HepG2 (cell line): Measurements from ENCODE around the gene DMGDH. TPM values are rescaled to one million over a fixed set of nuclear protein-coding genes. Genes with fewer than 3 reads are reported as not detected.

Source experiments
- ATAC-seq: fragments of 200-7000 bp; cut with Tn5 transposase; 3 replicates; pipeline ENCODE4 v1.9.1; 2020; ENCODE audit warnings: mild to moderate bottlenecking, moderate library complexity
- BruUV-seq: library from RNA; stranded (reverse); fragments of 400-500 nt; replicated peaks from 2 replicates; lab custom pipeline; 2021; lab: Mats Ljungman, UMichigan
- CTCF ChIA-PET: fragments of 300-600 bp; formaldehyde crosslinking; extraction: SDS; loops from one replicate; lab custom pipeline; 2021; ENCODE audit warnings: low total read pairs, inconsistent platforms, low intra/inter-chr PET ratio; lab: Yijun Ruan, JAX
- POLR2A ChIA-PET: fragments of 350-600 bp; sonication (Branson Sonifier 250); formaldehyde crosslinking; loops from one replicate; lab custom pipeline; 2020; ENCODE audit warnings: antibody characterized with exemption, inconsistent platforms; lab: Yijun Ruan, JAX
- DNase-seq: peaks from one replicate; pipeline ENCODE4 v3.0.0-alpha.2; 2015; ENCODE audit warnings: low spot score
- FAIRE-seq: peaks from 3 replicates; lab custom pipeline; 2011; peaks lifted over from hg19 to GRCh38; lab: Jason Lieb, UNC
- H2AFZ ChIP-seq: one replicate; pipeline ENCODE4 v1.6.1; 2011; ENCODE audit warnings: low read length, inconsistent platforms
- H3K27ac ChIP-seq: fragments of 300-600 bp; 3 replicates; pipeline ENCODE4 v1.8.0; 2011; ENCODE audit warnings: mixed run types, mild to moderate bottlenecking, mixed read lengths, low read length, inconsistent platforms; ENCODE audit not compliant: insufficient read depth; ENCODE audit errors: extremely low read length
- H3K27me3 ChIP-seq, 2 experiments: fragments of 200-600 bp in 1 of 2; 2 replicates in 1 of 2; 3 replicates in 1 of 2; pipeline versions ENCODE4 v1.6.0 to v1.8.0; 2011; ENCODE audit warnings: low read length in 2 of 2, mild to moderate bottlenecking in 2 of 2, moderate library complexity in 2 of 2, inconsistent platforms in 1 of 2; ENCODE audit not compliant: insufficient read depth in 2 of 2, control insufficient read depth in 1 of 2
- H3K36me3 ChIP-seq, 2 experiments: fragments of 200-600 bp in 1 of 2; replicated peaks in 1 of 2; 2 replicates in 1 of 2; 3 replicates in 1 of 2; pipeline versions ENCODE4 v1.5.1 to v1.8.0; 2011; ENCODE audit warnings: low read length in 2 of 2, inconsistent platforms in 1 of 2; ENCODE audit not compliant: insufficient read depth in 2 of 2, control insufficient read depth in 1 of 2
- H3K4me1 ChIP-seq: 2 replicates; pipeline ENCODE4 v1.5.1; 2012; ENCODE audit warnings: low read length, inconsistent platforms; ENCODE audit not compliant: insufficient read depth
- H3K4me2 ChIP-seq: 2 replicates; pipeline ENCODE4 v1.6.0; 2011; ENCODE audit warnings: low read depth, low read length, inconsistent platforms
- H3K4me3 ChIP-seq, 3 experiments: fragments of 200-600 bp in 1 of 3; sonication (generic), shearing (Covaris generic) in 1 of 3; replicated peaks in 1 of 3; 2 replicates each; pipeline ENCODE4 v1.5.1; 2011 to 2016; ENCODE audit warnings: low read length in 3 of 3, inconsistent platforms in 2 of 3, low read depth in 2 of 3, mild to moderate bottlenecking in 2 of 3, control low read depth in 1 of 3, mixed read lengths in 1 of 3; ENCODE audit not compliant: insufficient read depth in 1 of 3
- H3K79me2 ChIP-seq: one replicate; pipeline ENCODE4 v1.6.1; 2011; ENCODE audit warnings: low read length, inconsistent platforms; ENCODE audit not compliant: insufficient read depth
- H3K9ac ChIP-seq: 2 replicates; pipeline ENCODE4 v1.6.0; 2011; ENCODE audit warnings: mild to moderate bottlenecking, low read depth, low read length, inconsistent platforms; ENCODE audit not compliant: insufficient read depth
- H3K9me3 ChIP-seq: 2 replicates; pipeline ENCODE4 v1.5.1; 2012; ENCODE audit warnings: mild to moderate bottlenecking, low read length
- H4K20me1 ChIP-seq: 2 replicates; pipeline ENCODE4 v1.6.0; 2011; ENCODE audit warnings: inconsistent platforms, mild to moderate bottlenecking, low read length, moderate library complexity; ENCODE audit not compliant: insufficient read depth
- ATF4 ChIP-seq, 2 experiments: fragments of 450-650 bp in 1 of 2; sonication (generic) in 1 of 2; formaldehyde crosslinking; IDR thresholded peaks; 2 replicates each; pipeline versions ENCODE4 v1.5.0 to v1.8.0; 2020 to 2022; ENCODE audit warnings: mild to moderate bottlenecking in 1 of 2, missing genetic modification reagents in 1 of 2
- CAMTA2 ChIP-seq: sonication (generic); formaldehyde crosslinking; IDR thresholded peaks from 2 replicates; pipeline ENCODE4 v1.4.0; 2020; ENCODE audit warnings: mild to moderate bottlenecking, missing genetic modification reagents, borderline replicate concordance
- FOXP1 ChIP-seq, 2 experiments: fragments of 450-650 bp in 1 of 2; IDR thresholded peaks; 2 replicates each; pipeline ENCODE4 v1.6.1; 2017 to 2018; ENCODE audit warnings: antibody characterized with exemption in 1 of 2
- FOXP4 ChIP-seq: sonication (generic); formaldehyde crosslinking; IDR thresholded peaks from 2 replicates; pipeline ENCODE4 v1.4.0; 2020; ENCODE audit warnings: missing genetic modification reagents
- RARA ChIP-seq: IDR thresholded peaks from 2 replicates; pipeline ENCODE4 v1.6.1; 2016; ENCODE audit warnings: missing genetic modification reagents, missing compliant biosample characterization
- RCOR2 ChIP-seq: IDR thresholded peaks from 2 replicates; pipeline ENCODE4 v1.6.1; 2016; ENCODE audit warnings: missing biosample characterization, missing genetic modification reagents
- TCF7 ChIP-seq: sonication (generic); IDR thresholded peaks from 2 replicates; pipeline ENCODE4 v1.6.1; 2016; ENCODE audit warnings: antibody characterized with exemption, low read depth
- ZBTB21 ChIP-seq: sonication (generic); formaldehyde crosslinking; IDR thresholded peaks from 2 replicates; pipeline ENCODE4 v1.4.0; 2020; ENCODE audit warnings: missing genetic modification reagents
- ZKSCAN8 ChIP-seq: IDR thresholded peaks from 2 replicates; pipeline ENCODE4 v1.6.1; 2016; ENCODE audit warnings: borderline replicate concordance, missing genetic modification reagents, missing compliant biosample characterization
- ZMYM4 ChIP-seq: sonication (generic); formaldehyde crosslinking; IDR thresholded peaks from 2 replicates; pipeline ENCODE4 v1.8.1; 2023; ENCODE audit warnings: mild to moderate bottlenecking, missing genetic modification reagents
- ZNF232 ChIP-seq: sonication (generic); formaldehyde crosslinking; IDR thresholded peaks from 2 replicates; pipeline ENCODE4 v1.4.0; 2020; ENCODE audit warnings: missing genetic modification reagents, borderline replicate concordance
- ZNF547 ChIP-seq: sonication (generic); formaldehyde crosslinking; IDR thresholded peaks from 2 replicates; pipeline ENCODE4 v1.5.1; 2020; ENCODE audit warnings: mild to moderate bottlenecking, missing genetic modification reagents
- ZNF619 ChIP-seq: sonication (generic); formaldehyde crosslinking; IDR thresholded peaks from 2 replicates; pipeline ENCODE4 v1.4.0; 2020; ENCODE audit warnings: mild to moderate bottlenecking, missing genetic modification reagents
- WGBS: methylation state at CpG from one replicate; pipeline ENCODE4 v1.1.6; 2017; ENCODE audit warnings: low lambda C conversion rate; 5-methylcytosine and 5-hydroxymethylcytosine counted together
- in situ Hi-C: cut with HindIII; loops from 2 replicates; pipeline ENCODE4 v1.10.0; 2017; ENCODE audit warnings: low pct_unique_long_range_greater_than_20kb; ENCODE audit not compliant: extremely low pct_ligation_motif_present
- intact Hi-C: fragments of 100-400 bp; cut with micrococcal nuclease; formaldehyde crosslinking; loops from one replicate; pipeline ENCODE4 v1.10.0; 2022; ENCODE audit not compliant: unreplicated experiment
- polyA plus RNA-seq, 8 experiments: library from polyadenylated mRNA; depleted of rRNA in 3 of 8; stranded (reverse) in 7 of 8; unstranded in 1 of 8; fragments of >200 nt; fragmentation: Illumina TruSeq in 4 of 8; extraction: Trizol in 4 of 8; gene quantifications; 2 replicates each; pipeline versions ENCODE4 v1.2.1 to v1.2.3, GENCODE V29; 2011 to 2016; ENCODE audit warnings: low read depth in 4 of 8, missing spikeins in 1 of 8, mixed read lengths in 1 of 8; ENCODE audit not compliant: insufficient read depth in 1 of 8
- total RNA-seq, 5 experiments: library from RNA; depleted of rRNA; stranded (reverse); fragments of >200 nt; fragmentation: Illumina TruSeq; extraction: Trizol; gene quantifications; 2 replicates each; pipeline ENCODE4 v1.2.3, GENCODE V29; 2016; ENCODE audit warnings: low read depth in 1 of 5

The DMGDH gene
- total and polyA plus RNA-seq, 2 of the 13 experiments (the other 11 are each of a cell fraction or from before 2014, with no cell fraction given), result 3.6 to 7.9 TPM

GRCh38 chr5:79108792-79109191 lies 39.3 kb upstream of the DMGDH start (continued):
- TF ChIP-seq ZNF547 (CRISPR knock-in tag), result no peak
- TF ChIP-seq ZMYM4 (CRISPR knock-in tag), result peak; percentile 78
- TF ChIP-seq FOXP1 (IDR thresholded peaks at IDR 0.05), result no peak
- TF ChIP-seq FOXP1 (CRISPR knock-in tag; IDR thresholded peaks at IDR 0.05), result peak; percentile 51; the same call in 1 of the 2 replicates
- peak; percentile 63 for TF ChIP-seq TCF7
- TF ChIP-seq ZBTB21, result no peak
- TF ChIP-seq RARA (CRISPR knock-in tag), result peak; percentile 90

- in situ Hi-C loops (no loop called here), intact Hi-C loops (no loop called here)
- Histone ChIP-seq H3K4me2 (peak overlapping the region; percentile 75), H3K36me3 (no peaks in the 10 kb centered on the region), H3K79me2 (no peaks in the 10 kb centered on the region), H3K4me1 (peaks cover 76% of the 10 kb centered on the region), H3K27ac (peak overlapping the region; percentile 7), H4K20me1 (no peaks in the 10 kb centered on the region), H2AFZ (no peak overlapping the region), H3K9me3 (no peaks in the 10 kb centered on the region), H3K9ac (no peak overlapping the region), H3K27me3 (peaks cover 0 to 15% of the 10 kb centered on the region in 2 experiments; a peak in 4 of 5 replicates), H3K4me3 (peak overlapping the region in 2 of 3 experiments; percentile 45 to 51; a peak in 3 of 6 replicates)
- no peak for FAIRE-seq
- ChIA-PET CTCF (interaction anchor here (3.1 kb wide), 1 partner anchor 83 kb away, joined by 17 read pairs; no protein-coding TSS in a partner anchor), POLR2A (no interaction called here)
- no peak for TF ChIP-seq ZNF619 (CRISPR knock-in tag)
- TF ChIP-seq FOXP4, result no peak
- TF ChIP-seq ATF4 (CRISPR knock-in tag; IDR thresholded peaks at IDR 0.05), result no peak
- no peak for TF ChIP-seq ZKSCAN8 (CRISPR knock-in tag)
- TF ChIP-seq RCOR2, result no peak
- no peak for TF ChIP-seq ZNF232 (CRISPR knock-in tag)
- TF ChIP-seq CAMTA2, result no peak
- WGBS, result 20% methylated on average over 3 of the region's 3 CpGs
- no TSS peak for BruUV-seq
- ATAC-seq, result no peak
- DNase-seq, result no peak
These were observed 38.6 kb upstream of the DMGDH start for GRCh38 chr5:79108086-79108485.
